CD14-positive monocyte (primary cell): ENCODE data around the gene ZNF804B. TPM values are rescaled to one million over a fixed set of nuclear protein-coding genes. Genes with fewer than 3 reads are reported as not detected.

Experiments used
- DNase-seq, 3 donors: peaks; one replicate each; pipeline ENCODE4 v3.0.0-alpha.2; 2011 to 2022
- H2AFZ ChIP-seq: 2 replicates; pipeline ENCODE4 v1.6.0; 2012; ENCODE audit warnings: mild to moderate bottlenecking, low read depth, low read length, inconsistent platforms; ENCODE audit not compliant: insufficient read depth, poor library complexity, severe bottlenecking
- H3K27ac ChIP-seq, 2 donors: 1 replicate in 1 of 2; 2 replicates in 1 of 2; pipeline ENCODE4 v1.5.1; 2012 to 2013; ENCODE audit warnings: low read length in 2 of 2, control low read depth in 1 of 2, inconsistent platforms in 1 of 2, low read depth in 1 of 2, mild to moderate bottlenecking in 1 of 2
- H3K27me3 ChIP-seq, 2 donors: one replicate each; pipeline versions ENCODE4 v1.6.0 to v1.6.1; 2011 to 2013; ENCODE audit warnings: low read length in 2 of 2; ENCODE audit not compliant: control insufficient read depth in 2 of 2, insufficient read depth in 2 of 2
- H3K36me3 ChIP-seq, 2 donors: replicated peaks in 1 of 2; 1 replicate in 1 of 2; 2 replicates in 1 of 2; pipeline versions ENCODE4 v1.5.1 to v1.6.1; 2012 to 2013; ENCODE audit warnings: low read length in 2 of 2, control low read depth in 1 of 2, inconsistent platforms in 1 of 2, mild to moderate bottlenecking in 1 of 2; ENCODE audit not compliant: insufficient read depth in 2 of 2, control insufficient read depth in 1 of 2
- H3K4me1 ChIP-seq, 2 donors: 1 replicate in 1 of 2; 2 replicates in 1 of 2; pipeline versions ENCODE4 v1.5.1 to v1.6.1; 2012 to 2013; ENCODE audit warnings: low read length in 2 of 2, control low read depth in 1 of 2, inconsistent platforms in 1 of 2, mild to moderate bottlenecking in 1 of 2, moderate library complexity in 1 of 2; ENCODE audit not compliant: insufficient read depth in 2 of 2, control insufficient read depth in 1 of 2
- H3K4me2 ChIP-seq: replicated peaks from 2 replicates; pipeline ENCODE3; 2012; ENCODE audit warnings: low read length, moderate library complexity, mild to moderate bottlenecking; ENCODE audit not compliant: poor library complexity, severe bottlenecking; ENCODE audit errors: extremely low read depth
- H3K4me3 ChIP-seq, 3 experiments: fragments of 200-600 bp in 1 of 3; sonication (generic) in 1 of 3; replicated peaks in 1 of 3; 1 replicate in 2 of 3; 2 replicates in 1 of 3; pipeline ENCODE4 v1.5.1; 2011 to 2013; ENCODE audit warnings: low read length in 3 of 3, mild to moderate bottlenecking in 3 of 3, control low read depth in 2 of 3, low read depth in 2 of 3, inconsistent platforms in 1 of 3, moderate library complexity in 1 of 3
- H3K79me2 ChIP-seq: 2 replicates; pipeline ENCODE4 v1.6.0; 2012; ENCODE audit warnings: mild to moderate bottlenecking, control low read depth, inconsistent platforms, low read length, moderate library complexity; ENCODE audit not compliant: insufficient read depth
- H3K9ac ChIP-seq: 2 replicates; pipeline ENCODE4 v1.6.0; 2017; ENCODE audit warnings: low read length, mild to moderate bottlenecking; ENCODE audit not compliant: insufficient read depth, poor library complexity, severe bottlenecking
- H3K9me3 ChIP-seq, 2 donors: replicated peaks in 1 of 2; 1 replicate in 1 of 2; 2 replicates in 1 of 2; pipeline versions ENCODE4 v1.5.1 to v1.6.1; 2012 to 2013; ENCODE audit warnings: low read length in 2 of 2, control low read depth in 1 of 2; ENCODE audit not compliant: control insufficient read depth in 1 of 2, insufficient read depth in 1 of 2
- H4K20me1 ChIP-seq: 2 replicates; pipeline ENCODE4 v1.6.0; 2012; ENCODE audit warnings: mild to moderate bottlenecking, low read length, control low read depth, moderate library complexity; ENCODE audit not compliant: insufficient read depth
- H3K27ac Mint-ChIP-seq, 7 donors: one replicate each; pipeline ENCODE4 v1.8.0; 2020; ENCODE audit warnings: mild to moderate bottlenecking in 7 of 7, mixed read lengths in 7 of 7, moderate library complexity in 6 of 7, inconsistent platforms in 2 of 7
- H3K27me3 Mint-ChIP-seq, 3 donors: one replicate each; pipeline ENCODE4 v1.8.0; 2021 to 2022; ENCODE audit warnings: low read depth in 3 of 3, mild to moderate bottlenecking in 3 of 3, mixed read lengths in 3 of 3, moderate library complexity in 3 of 3, inconsistent platforms in 1 of 3
- H3K36me3 Mint-ChIP-seq, 2 donors: one replicate each; pipeline ENCODE4 v1.8.0; 2020; ENCODE audit warnings: mixed read lengths in 2 of 2, inconsistent platforms in 1 of 2, mild to moderate bottlenecking in 1 of 2
- H3K4me1 Mint-ChIP-seq: one replicate; pipeline ENCODE4 v1.8.0; 2020; ENCODE audit warnings: mild to moderate bottlenecking, mixed read lengths
- H3K4me3 Mint-ChIP-seq, 2 donors: one replicate each; pipeline ENCODE4 v1.8.0; 2020; ENCODE audit warnings: mild to moderate bottlenecking in 2 of 2, mixed read lengths in 2 of 2, moderate library complexity in 1 of 2
- H3K9me3 Mint-ChIP-seq, 7 donors: one replicate each; pipeline ENCODE4 v1.8.0; 2020 to 2022; ENCODE audit warnings: mixed read lengths in 7 of 7, mild to moderate bottlenecking in 6 of 7, moderate library complexity in 6 of 7, inconsistent platforms in 2 of 7
- WGBS: methylation state at CpG from one replicate; pipeline ENCODE4 v1.1.5; 2013; ENCODE audit warnings: missing lambda C conversion rate; ENCODE audit not compliant: insufficient coverage; 5-methylcytosine and 5-hydroxymethylcytosine counted together
- intact Hi-C, 2 donors: fragments of 100-400 bp; cut with micrococcal nuclease; formaldehyde crosslinking; loops; one replicate each; pipeline versions ENCODE4 v1.15.0 to v1.15.1; 2023
- polyA plus RNA-seq, 3 donors: library from polyadenylated mRNA; depleted of rRNA in 1 of 3; unstranded in 2 of 3; stranded (reverse) in 1 of 3; fragments of 300-500 nt in 2 of 3; fragments of >200 nt in 1 of 3; fragmentation: Illumina TruSeq in 2 of 3; gene quantifications; 1 replicate in 2 of 3; 2 replicates in 1 of 3; pipeline ENCODE4 v1.2.3, GENCODE V29; 2012 to 2021
- TF ChIP-seq, protein P1 (sequence below): fragments of 200-600 bp; IDR thresholded peaks from one replicate; pipeline ENCODE4 v1.8.0; 2022; ENCODE audit warnings: antibody characterized with exemption, mild to moderate bottlenecking

ZNF804B gene
- polyA plus RNA-seq, 3 donors, result not detected

DNA sequence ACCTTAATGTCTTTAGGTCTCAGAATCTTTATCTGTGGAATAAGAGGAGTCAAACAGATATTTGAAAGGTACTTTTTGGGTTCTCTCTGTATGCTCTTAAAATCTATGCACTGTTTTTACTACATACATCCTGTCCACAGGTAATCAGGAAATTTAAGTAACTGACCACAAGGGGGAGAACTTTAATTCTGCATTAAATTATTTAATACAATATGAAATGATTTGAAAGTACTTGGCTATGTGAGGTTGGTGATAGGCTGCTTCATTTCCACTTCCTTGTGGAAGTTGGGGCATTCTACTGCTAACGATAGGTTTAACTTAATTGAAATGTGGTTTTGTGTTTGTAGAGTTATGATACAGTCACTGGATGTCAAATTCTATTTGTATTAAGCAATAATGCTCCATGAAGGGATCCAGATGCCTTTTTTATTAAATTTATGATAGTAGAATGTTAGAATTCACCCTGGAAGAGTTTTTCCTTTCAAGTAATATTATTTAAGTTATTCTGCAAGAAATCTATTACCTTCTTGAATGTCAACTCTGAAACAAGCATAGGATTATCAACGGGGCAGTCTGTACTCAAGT is 30.1 kb downstream of the ZNF804B start:
- H3K9me3 Mint-ChIP-seq, result no peaks in the 10 kb centered on the region
- no peak overlapping the region for H3K4me3 ChIP-seq
- H3K9me3 ChIP-seq, result no peaks in the 10 kb centered on the region
- H3K4me2 ChIP-seq, result no peak overlapping the region
- no peak overlapping the region for H3K9ac ChIP-seq
- H3K4me1 Mint-ChIP-seq, result no peaks in the 10 kb centered on the region
- WGBS, result 43% methylated on average over 1 of the region's 2 CpGs
- H3K27me3 Mint-ChIP-seq, result no peaks in the 10 kb centered on the region
- H3K27me3 ChIP-seq, result no peaks in the 10 kb centered on the region
- no peaks in the 10 kb centered on the region for H3K4me1 ChIP-seq
- no peaks in the 10 kb centered on the region for H3K36me3 ChIP-seq
- no peaks in the 10 kb centered on the region for H3K79me2 ChIP-seq
- intact Hi-C loops, result no loop called here
- no peaks in the 10 kb centered on the region for H3K36me3 Mint-ChIP-seq
- no peak overlapping the region for H2AFZ ChIP-seq
- no peak overlapping the region for H3K4me3 Mint-ChIP-seq
- no peak overlapping the region for H3K27ac ChIP-seq
- DNase-seq, result no peak
- TF ChIP-seq, protein P1, sequence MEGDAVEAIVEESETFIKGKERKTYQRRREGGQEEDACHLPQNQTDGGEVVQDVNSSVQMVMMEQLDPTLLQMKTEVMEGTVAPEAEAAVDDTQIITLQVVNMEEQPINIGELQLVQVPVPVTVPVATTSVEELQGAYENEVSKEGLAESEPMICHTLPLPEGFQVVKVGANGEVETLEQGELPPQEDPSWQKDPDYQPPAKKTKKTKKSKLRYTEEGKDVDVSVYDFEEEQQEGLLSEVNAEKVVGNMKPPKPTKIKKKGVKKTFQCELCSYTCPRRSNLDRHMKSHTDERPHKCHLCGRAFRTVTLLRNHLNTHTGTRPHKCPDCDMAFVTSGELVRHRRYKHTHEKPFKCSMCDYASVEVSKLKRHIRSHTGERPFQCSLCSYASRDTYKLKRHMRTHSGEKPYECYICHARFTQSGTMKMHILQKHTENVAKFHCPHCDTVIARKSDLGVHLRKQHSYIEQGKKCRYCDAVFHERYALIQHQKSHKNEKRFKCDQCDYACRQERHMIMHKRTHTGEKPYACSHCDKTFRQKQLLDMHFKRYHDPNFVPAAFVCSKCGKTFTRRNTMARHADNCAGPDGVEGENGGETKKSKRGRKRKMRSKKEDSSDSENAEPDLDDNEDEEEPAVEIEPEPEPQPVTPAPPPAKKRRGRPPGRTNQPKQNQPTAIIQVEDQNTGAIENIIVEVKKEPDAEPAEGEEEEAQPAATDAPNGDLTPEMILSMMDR, result peak; percentile 70
- no peaks in the 10 kb centered on the region for H4K20me1 ChIP-seq
- no peak overlapping the region for H3K27ac Mint-ChIP-seq

DNA sequence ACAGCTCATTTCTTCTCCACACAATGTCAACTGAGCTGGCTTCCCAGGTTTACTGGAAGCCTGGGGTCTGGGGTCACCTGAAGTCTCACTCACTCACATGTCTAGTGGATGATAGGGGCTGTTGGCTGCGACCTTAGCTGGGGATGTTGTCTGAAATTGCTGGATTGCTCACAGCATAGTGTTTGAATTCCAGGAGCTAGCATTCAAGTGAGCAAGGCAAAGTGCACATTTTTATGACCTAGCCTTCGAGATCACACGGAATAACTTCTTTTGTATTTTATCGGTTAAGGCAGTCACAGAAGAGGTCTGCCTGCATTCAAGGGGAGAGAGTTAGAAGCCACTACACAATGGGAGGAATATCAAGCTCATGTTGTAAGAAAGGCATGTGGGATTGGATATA is 32.4 kb downstream of the ZNF804B start:
- Histone ChIP-seq H3K27ac (no peak overlapping the region), H3K27me3 (no peaks in the 10 kb centered on the region), H3K9ac (no peak overlapping the region), H3K79me2 (no peaks in the 10 kb centered on the region), H3K36me3 (no peaks in the 10 kb centered on the region), H3K4me1 (no peaks in the 10 kb centered on the region), H3K9me3 (no peaks in the 10 kb centered on the region), H3K4me2 (no peak overlapping the region), H3K4me3 (no peak overlapping the region), H2AFZ (no peak overlapping the region), H4K20me1 (no peaks in the 10 kb centered on the region)
- Mint-ChIP-seq H3K9me3 (peaks cover 0 to 2% (median 0%) of the 10 kb centered on the region in 7 donors), H3K27ac (no peak overlapping the region), H3K4me1 (no peaks in the 10 kb centered on the region), H3K4me3 (no peak overlapping the region), H3K36me3 (no peaks in the 10 kb centered on the region), H3K27me3 (no peaks in the 10 kb centered on the region)
- WGBS, result 93% methylated on average over 3 of the region's 4 CpGs
- TF ChIP-seq, protein P1, result no peak
- DNase-seq, result no peak
- intact Hi-C loops, result no loop called here
